ENCODE data around the gene FGFR2. TPM values are rescaled to one million over a fixed set of nuclear protein-coding genes. Genes with fewer than 3 reads are reported as not detected.

The FGFR2 gene
- total and polyA plus RNA-seq, 9 of the 15 experiments (the other 6 are each of a cell fraction or from before 2014, with no cell fraction given), result 0.20 TPM; not detected in 8

DNA sequence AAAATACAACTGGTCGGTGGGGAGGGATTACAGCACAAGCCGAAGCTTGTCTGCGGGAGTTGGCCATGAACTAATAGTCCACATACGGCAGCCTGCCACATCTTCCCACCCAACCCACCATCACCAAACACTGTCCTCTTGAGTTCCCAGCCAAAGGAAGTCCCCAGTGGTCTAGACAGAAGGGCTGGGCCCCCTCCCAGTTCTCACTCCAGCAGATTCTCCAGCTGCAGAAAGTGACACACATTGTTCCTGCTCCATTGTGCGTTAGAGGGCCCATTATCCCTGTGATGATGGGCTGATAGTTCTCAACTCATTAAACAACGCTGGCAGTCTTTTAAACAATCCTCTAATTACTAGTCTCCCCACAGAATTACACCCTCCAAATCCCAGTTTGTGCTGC lies 148.0 kb downstream of the FGFR2 start:
- WGBS (ENCODE audit: insufficient coverage, low coverage, missing lambda C conversion rate), result 0% methylated on average over 5 of the region's 6 CpGs
- H2AFZ ChIP-seq (ENCODE audit: low read depth, low read length), result no peak overlapping the region
- in situ Hi-C loops (cut with MboI) (no loop called here), intact Hi-C loops (cut with micrococcal nuclease) (no loop called here)
- no peaks in the 10 kb centered on the region; a peak in 1 of 5 replicates for H3K4me1 ChIP-seq (replicated peaks in 1 of 2; ENCODE audit: control insufficient read depth in 2 of 2, insufficient read depth in 2 of 2, low read length in 2 of 2)
- H3K4me2 ChIP-seq (ENCODE audit: insufficient read depth, low read length), result no peak overlapping the region
- ATAC-seq (no peak), FAIRE-seq (no peak), DNase-seq (ENCODE audit: extremely low read depth in 1 of 4, low spot score in 3 of 4) (no peak)
- TF ChIP-seq, protein P1, sequence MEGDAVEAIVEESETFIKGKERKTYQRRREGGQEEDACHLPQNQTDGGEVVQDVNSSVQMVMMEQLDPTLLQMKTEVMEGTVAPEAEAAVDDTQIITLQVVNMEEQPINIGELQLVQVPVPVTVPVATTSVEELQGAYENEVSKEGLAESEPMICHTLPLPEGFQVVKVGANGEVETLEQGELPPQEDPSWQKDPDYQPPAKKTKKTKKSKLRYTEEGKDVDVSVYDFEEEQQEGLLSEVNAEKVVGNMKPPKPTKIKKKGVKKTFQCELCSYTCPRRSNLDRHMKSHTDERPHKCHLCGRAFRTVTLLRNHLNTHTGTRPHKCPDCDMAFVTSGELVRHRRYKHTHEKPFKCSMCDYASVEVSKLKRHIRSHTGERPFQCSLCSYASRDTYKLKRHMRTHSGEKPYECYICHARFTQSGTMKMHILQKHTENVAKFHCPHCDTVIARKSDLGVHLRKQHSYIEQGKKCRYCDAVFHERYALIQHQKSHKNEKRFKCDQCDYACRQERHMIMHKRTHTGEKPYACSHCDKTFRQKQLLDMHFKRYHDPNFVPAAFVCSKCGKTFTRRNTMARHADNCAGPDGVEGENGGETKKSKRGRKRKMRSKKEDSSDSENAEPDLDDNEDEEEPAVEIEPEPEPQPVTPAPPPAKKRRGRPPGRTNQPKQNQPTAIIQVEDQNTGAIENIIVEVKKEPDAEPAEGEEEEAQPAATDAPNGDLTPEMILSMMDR (IDR thresholded peaks at IDR 0.05 in 2 of 3, conservative IDR thresholded peaks at IDR 0.05 in 1 of 3; ENCODE audit: insufficient read depth in 2 of 3, low read depth in 1 of 3, low read length in 3 of 3), result no peak
- TF ChIP-seq CEBPB (tag; IDR thresholded peaks at IDR 0.05) (no peak), NEUROD1 (IDR thresholded peaks at IDR 0.05; ENCODE audit: borderline replicate concordance, low read depth, low read length, partially characterized antibody) (no peak), CREB1 (IDR thresholded peaks at IDR 0.05) (no peak), CREB1 (CRISPR knock-in tag; IDR thresholded peaks at IDR 0.05) (no peak), ZNF3 (CRISPR knock-in tag; IDR thresholded peaks at IDR 0.05) (no peak)
- H3K9me1 ChIP-seq (ENCODE audit: control insufficient read depth, insufficient read depth, low read length), result no peaks in the 10 kb centered on the region
- POLR2A ChIA-PET, result no interaction called here
- no peak overlapping the region for H3K4me3 ChIP-seq
- no peaks in the 10 kb centered on the region for H3K79me2 ChIP-seq (ENCODE audit: control insufficient read depth, insufficient read depth, low read length)
- BruUV-seq (replicated peaks), result no TSS peak
- no peaks in the 10 kb centered on the region for H4K20me1 ChIP-seq (replicated peaks; ENCODE audit: control insufficient read depth, insufficient read depth, low read length)
- CTCF ChIA-PET (ENCODE audit: low intra/inter-chr PET ratio), result no interaction called here
- H3K9me3 ChIP-seq (replicated peaks; ENCODE audit: control insufficient read depth, insufficient read depth, low read depth, low read length), result no peaks in the 10 kb centered on the region
- H3K27ac ChIP-seq (ENCODE audit: extremely low read depth, low read depth, low read length), result no peak overlapping the region
- H3K9ac ChIP-seq (ENCODE audit: insufficient read depth in 1 of 2, low read depth in 2 of 2, low read length in 2 of 2), result no peak overlapping the region
- no peaks in the 10 kb centered on the region for H3K27me3 ChIP-seq (ENCODE audit: control insufficient read depth in 2 of 2, insufficient read depth in 2 of 2, low read length in 2 of 2)
- H3K36me3 ChIP-seq (ENCODE audit: control insufficient read depth, insufficient read depth, low read length), result no peaks in the 10 kb centered on the region
